HepG2 (cell line): ENCODE results near the gene SCYGR5. TPM values are rescaled to one million over a fixed set of nuclear protein-coding genes. Genes with fewer than 3 reads are reported as not detected.

Source experiments
- HNF1B ChIP-seq: sonication (generic); formaldehyde crosslinking; IDR thresholded peaks from 2 replicates; pipeline ENCODE4 v1.5.1; 2020; ENCODE audit warnings: mild to moderate bottlenecking, moderate library complexity, missing genetic modification reagents
- HOXD1 ChIP-seq: sonication (generic); formaldehyde crosslinking; IDR thresholded peaks from 2 replicates; pipeline ENCODE4 v1.5.0; 2020; ENCODE audit warnings: missing genetic modification reagents
- IRF2 ChIP-seq: IDR thresholded peaks from 2 replicates; pipeline ENCODE4 v1.6.1; 2018; ENCODE audit warnings: missing genetic modification reagents, missing compliant biosample characterization
- MAFG ChIP-seq: sonication (generic); formaldehyde crosslinking; IDR thresholded peaks from 2 replicates; pipeline ENCODE4 v1.5.1; 2020; ENCODE audit warnings: mild to moderate bottlenecking, missing genetic modification reagents
- NFKB2 ChIP-seq: sonication (generic); formaldehyde crosslinking; IDR thresholded peaks from 2 replicates; pipeline ENCODE4 v1.4.0; 2020; ENCODE audit warnings: missing genetic modification reagents, borderline replicate concordance
- PHF21A ChIP-seq: sonication (generic); formaldehyde crosslinking; IDR thresholded peaks from 2 replicates; pipeline ENCODE4 v1.5.0; 2020; ENCODE audit warnings: mild to moderate bottlenecking, missing genetic modification reagents
- REL ChIP-seq: sonication (generic); formaldehyde crosslinking; conservative IDR thresholded peaks from 2 replicates; pipeline ENCODE4 v1.8.0; 2022; ENCODE audit warnings: mild to moderate bottlenecking, missing genetic modification reagents, moderate library complexity
- RFX3 ChIP-seq: IDR thresholded peaks from 2 replicates; pipeline ENCODE4 v1.6.1; 2016; ENCODE audit warnings: missing biosample characterization, missing genetic modification reagents
- RXRA ChIP-seq: sonication (generic); formaldehyde crosslinking; IDR thresholded peaks from 2 replicates; pipeline ENCODE4 v1.5.1; 2020; ENCODE audit warnings: missing genetic modification reagents
- RXRB ChIP-seq: IDR thresholded peaks from 2 replicates; pipeline ENCODE4 v1.6.1; 2016; ENCODE audit warnings: borderline replicate concordance, missing genetic modification reagents, missing compliant biosample characterization
- TFDP1 ChIP-seq: IDR thresholded peaks from 2 replicates; pipeline ENCODE4 v1.6.1; 2016; ENCODE audit warnings: missing compliant biosample characterization, missing genetic modification reagents, borderline replicate concordance
- ZBTB43 ChIP-seq: sonication (generic); formaldehyde crosslinking; conservative IDR thresholded peaks from 2 replicates; pipeline ENCODE4 v1.4.0; 2020; ENCODE audit warnings: missing genetic modification reagents
- ZBTB49 ChIP-seq: sonication (generic); formaldehyde crosslinking; IDR thresholded peaks from 2 replicates; pipeline ENCODE4 v1.4.0; 2020; ENCODE audit warnings: missing genetic modification reagents, borderline replicate concordance
- ZNF3 ChIP-seq: IDR thresholded peaks from 2 replicates; pipeline ENCODE4 v1.7.0; 2017; ENCODE audit warnings: inconsistent platforms
- ZNF34 ChIP-seq: sonication (generic); formaldehyde crosslinking; IDR thresholded peaks from 2 replicates; pipeline ENCODE4 v1.4.0; 2020; ENCODE audit warnings: mild to moderate bottlenecking, missing genetic modification reagents, borderline replicate concordance
- ZNF414 ChIP-seq: sonication (generic); formaldehyde crosslinking; IDR thresholded peaks from 2 replicates; pipeline ENCODE4 v1.5.0; 2020; ENCODE audit warnings: missing genetic modification reagents
- ZNF441 ChIP-seq: sonication (generic); formaldehyde crosslinking; IDR thresholded peaks from 2 replicates; pipeline ENCODE4 v1.7.0; 2021; ENCODE audit warnings: missing genetic modification reagents, borderline replicate concordance
- ZNF468 ChIP-seq: sonication (generic); formaldehyde crosslinking; IDR thresholded peaks from 2 replicates; pipeline ENCODE4 v1.8.0; 2022; ENCODE audit warnings: mild to moderate bottlenecking, moderate library complexity, missing genetic modification reagents
- ZNF563 ChIP-seq: sonication (generic); formaldehyde crosslinking; IDR thresholded peaks from 2 replicates; pipeline ENCODE4 v1.8.0; 2022; ENCODE audit warnings: mild to moderate bottlenecking, moderate library complexity, missing genetic modification reagents
- ZNF564 ChIP-seq: sonication (generic); formaldehyde crosslinking; IDR thresholded peaks from 2 replicates; pipeline ENCODE4 v1.8.1; 2023; ENCODE audit warnings: mild to moderate bottlenecking, missing genetic modification reagents
- ZNF574 ChIP-seq: sonication (generic); formaldehyde crosslinking; IDR thresholded peaks from 2 replicates; pipeline ENCODE4 v1.4.0; 2020; ENCODE audit warnings: missing genetic modification reagents
- polyA plus RNA-seq, 8 experiments: library from polyadenylated mRNA; depleted of rRNA in 3 of 8; stranded (reverse) in 7 of 8; unstranded in 1 of 8; fragments of >200 nt; fragmentation: Illumina TruSeq in 4 of 8; extraction: Trizol in 4 of 8; gene quantifications; 2 replicates each; pipeline versions ENCODE4 v1.2.1 to v1.2.3, GENCODE V29; 2011 to 2016; ENCODE audit warnings: low read depth in 4 of 8, missing spikeins in 1 of 8, mixed read lengths in 1 of 8; ENCODE audit not compliant: insufficient read depth in 1 of 8
- total RNA-seq, 5 experiments: library from RNA; depleted of rRNA; stranded (reverse); fragments of >200 nt; fragmentation: Illumina TruSeq; extraction: Trizol; gene quantifications; 2 replicates each; pipeline ENCODE4 v1.2.3, GENCODE V29; 2016; ENCODE audit warnings: low read depth in 1 of 5

SCYGR5 gene
- total and polyA plus RNA-seq, 2 of the 13 experiments (the other 11 are each of a cell fraction or from before 2014, with no cell fraction given), result not detected

GRCh38 chr2:227706859-227707258, 40.3 kb downstream of the SCYGR5 start (continued):
- peak; percentile 89 for TF ChIP-seq RXRB (CRISPR knock-in tag)
- TF ChIP-seq ZNF468 (CRISPR knock-in tag), result no peak
- TF ChIP-seq ZNF564 (CRISPR knock-in tag), result 0 out of 2 replicates have a peak, but pooled peaks have one; percentile 62
- TF ChIP-seq ZBTB49 (CRISPR knock-in tag), result no peak
- no peak for TF ChIP-seq TFDP1
- TF ChIP-seq ZBTB43 (CRISPR knock-in tag), result no peak
- TF ChIP-seq RXRA, result peak; percentile 89
- no peak for TF ChIP-seq ZNF414 (CRISPR knock-in tag)
- TF ChIP-seq IRF2 (CRISPR knock-in tag), result peak; percentile 51; the same call in 1 of the 2 replicates
- no peak for TF ChIP-seq REL (CRISPR knock-in tag)
- no peak for TF ChIP-seq HOXD1 (CRISPR knock-in tag)
- peak; percentile 78; the same call in 1 of the 2 replicates for TF ChIP-seq HNF1B
- 0 out of 2 replicates have a peak, but pooled peaks have one; percentile 65 for TF ChIP-seq ZNF441 (CRISPR knock-in tag)
- peak; percentile 39; the same call in 1 of the 2 replicates for TF ChIP-seq ZNF574 (CRISPR knock-in tag)
- TF ChIP-seq MAFG (CRISPR knock-in tag), result no peak
- no peak for TF ChIP-seq ZNF3 (CRISPR knock-in tag)
- TF ChIP-seq ZNF34 (CRISPR knock-in tag), result no peak
- peak; percentile 73 for TF ChIP-seq PHF21A (CRISPR knock-in tag)
- TF ChIP-seq RFX3 (CRISPR knock-in tag), result no peak
- no peak for TF ChIP-seq NFKB2
- 0 out of 2 replicates have a peak, but pooled peaks have one; percentile 33 for TF ChIP-seq ZNF563 (CRISPR knock-in tag)
